HCT116 (cell line): ENCODE results near the gene SDC1. TPM values are rescaled to one million over a fixed set of nuclear protein-coding genes. Genes with fewer than 3 reads are reported as not detected.

ENCODE experiments used
- ATAC-seq: fragments of 200-7000 bp; cut with Tn5 transposase; 2 replicates; pipeline ENCODE4 v1.9.1; 2020; ENCODE audit warnings: mild to moderate bottlenecking, moderate library complexity
- BruUV-seq: library from RNA; stranded (reverse); fragments of 400-500 nt; replicated peaks from 2 replicates; lab custom pipeline; 2021; lab: Mats Ljungman, UMichigan
- CTCF ChIA-PET: fragments of 300-600 bp; sonication (Branson Sonifier 250); formaldehyde crosslinking; loops from one replicate; lab custom pipeline; 2021; ENCODE audit warnings: antibody characterized with exemption; lab: Charles Lee
- POLR2A ChIA-PET: fragments of 300-600, 350-600 bp; sonication (Branson Sonifier 250); formaldehyde crosslinking; loops from one replicate; lab custom pipeline; 2021; ENCODE audit warnings: antibody characterized with exemption; lab: Charles Lee
- RAD21 ChIA-PET, 2 experiments: fragments of 300-600 bp; sonication (Branson Sonifier 250); formaldehyde crosslinking; loops; one replicate each; lab custom pipeline; 2023; ENCODE audit warnings: low total read pairs in 2 of 2; ENCODE audit not compliant: uncharacterized antibody in 2 of 2, unreplicated experiment in 2 of 2, low non-redundant PET in 1 of 2; lab: Charles Lee
- DNase-seq: peaks from one replicate; pipeline ENCODE4 v3.0.0-alpha.2; 2010; ENCODE audit warnings: low read depth, low spot score
- H2AFZ ChIP-seq: fragments of 200-600 bp; shearing (Covaris generic), sonication (generic); 2 replicates; pipeline ENCODE4 v1.6.1; 2017; ENCODE audit warnings: low read depth, mixed run types, mixed read lengths, antibody characterized with exemption, low read length; ENCODE audit not compliant: poor library complexity, severe bottlenecking
- H3K27ac ChIP-seq: 2 replicates; pipeline ENCODE4 v1.5.1; 2012; ENCODE audit warnings: low read depth, low read length
- H3K27me3 ChIP-seq: fragments of 200-600 bp; sonication (generic); 2 replicates; pipeline ENCODE4 v1.6.1; 2016; ENCODE audit warnings: mixed run types, low read length, mixed read lengths; ENCODE audit not compliant: insufficient read depth
- H3K36me3 ChIP-seq, 2 experiments: fragments of 200-500 bp in 1 of 2; fragments of 200-600 bp in 1 of 2; sonication (Bioruptor generic) in 1 of 2; sonication (generic) in 1 of 2; 2 replicates each; pipeline versions ENCODE4 v1.5.1 to v1.6.1; 2014 to 2016; ENCODE audit warnings: low read length in 2 of 2, inconsistent platforms in 1 of 2, mixed read lengths in 1 of 2, mixed run types in 1 of 2; ENCODE audit not compliant: insufficient read depth in 2 of 2, control insufficient read depth in 1 of 2
- H3K4me1 ChIP-seq, 2 experiments: fragments of 200-600 bp in 1 of 2; sonication (generic) in 1 of 2; 2 replicates each; pipeline versions ENCODE4 v1.5.1 to v1.6.1; 2012 to 2017; ENCODE audit warnings: low read length in 2 of 2, inconsistent platforms in 1 of 2, mild to moderate bottlenecking in 1 of 2, mixed read lengths in 1 of 2, mixed run types in 1 of 2, moderate library complexity in 1 of 2; ENCODE audit not compliant: insufficient read depth in 2 of 2, control insufficient read depth in 1 of 2
- H3K4me2 ChIP-seq: fragments of 200-600 bp; sonication (generic); 2 replicates; pipeline ENCODE4 v1.6.1; 2017; ENCODE audit warnings: mixed run types, low read length, mixed read lengths
- H3K4me3 ChIP-seq, 2 experiments: fragments of 200-600 bp in 1 of 2; sonication (generic) in 1 of 2; replicated peaks in 1 of 2; 2 replicates each; pipeline ENCODE4 v1.5.1; 2011 to 2016; ENCODE audit warnings: low read length in 2 of 2, control low read depth in 1 of 2, low read depth in 1 of 2, mild to moderate bottlenecking in 1 of 2, mixed read lengths in 1 of 2, mixed run types in 1 of 2
- H3K79me2 ChIP-seq: fragments of 200-600 bp; sonication (generic); 2 replicates; pipeline ENCODE4 v1.6.1; 2017; ENCODE audit warnings: mild to moderate bottlenecking, mixed run types, low read length, moderate library complexity, mixed read lengths; ENCODE audit not compliant: insufficient read depth
- H3K9ac ChIP-seq: fragments of 200-600 bp; sonication (generic); 2 replicates; pipeline ENCODE4 v1.6.1; 2016; ENCODE audit warnings: low read length, mixed read lengths
- H3K9me2 ChIP-seq: fragments of 200-600 bp; sonication (generic), shearing (Covaris generic); 2 replicates; pipeline ENCODE4 v1.6.1; 2017; ENCODE audit warnings: mixed run types, mild to moderate bottlenecking, moderate library complexity; ENCODE audit not compliant: insufficient read depth
- H3K9me3 ChIP-seq, 2 experiments: fragments of 200-500 bp in 1 of 2; fragments of 200-600 bp in 1 of 2; sonication (Bioruptor generic) in 1 of 2; sonication (generic) in 1 of 2; 2 replicates each; pipeline ENCODE4 v1.6.1; 2014 to 2017; ENCODE audit warnings: low read length in 2 of 2, mixed read lengths in 2 of 2, inconsistent platforms in 1 of 2, low read depth in 1 of 2, mild to moderate bottlenecking in 1 of 2, mixed run types in 1 of 2, moderate library complexity in 1 of 2; ENCODE audit not compliant: control insufficient read depth in 1 of 2, insufficient read depth in 1 of 2
- H4K20me1 ChIP-seq: fragments of 200-600 bp; sonication (generic), shearing (Covaris generic); 2 replicates; pipeline ENCODE4 v1.6.1; 2017; ENCODE audit warnings: mixed run types, mild to moderate bottlenecking, moderate library complexity; ENCODE audit not compliant: insufficient read depth
- ATF3 ChIP-seq: IDR thresholded peaks from 2 replicates; pipeline ENCODE4 v1.6.1; 2012
- CBX3 ChIP-seq: IDR thresholded peaks from 2 replicates; pipeline ENCODE4 v1.6.1; 2012; ENCODE audit warnings: low read depth
- CEBPB ChIP-seq: IDR thresholded peaks from 2 replicates; pipeline ENCODE4 v1.6.1; 2012; ENCODE audit warnings: low read depth
- EGR1 ChIP-seq: IDR thresholded peaks from 2 replicates; pipeline ENCODE4 v1.6.1; 2012; ENCODE audit warnings: low read depth
- EZH2 ChIP-seq: fragments of 200-600 bp; sonication (generic); IDR thresholded peaks from 2 replicates; pipeline ENCODE4 v1.6.1; 2017; ENCODE audit warnings: antibody characterized with exemption, mixed run types
- EZH2phosphoT487 ChIP-seq: fragments of 200-600 bp; IDR thresholded peaks from 2 replicates; pipeline ENCODE4 v1.6.1; 2018; ENCODE audit warnings: antibody characterized with exemption, borderline replicate concordance
- JUND ChIP-seq: IDR thresholded peaks from 2 replicates; pipeline ENCODE4 v1.6.1; 2012
- MAX ChIP-seq: IDR thresholded peaks from 2 replicates; pipeline ENCODE4 v1.6.1; 2012
- POLR2AphosphoS5 ChIP-seq: IDR thresholded peaks from 2 replicates; pipeline ENCODE4 v1.6.1; 2011; ENCODE audit warnings: mild to moderate bottlenecking, low read depth, low read length, moderate library complexity
- RAD21 ChIP-seq: IDR thresholded peaks from 2 replicates; pipeline ENCODE4 v1.6.1; 2012; ENCODE audit warnings: low read depth, mild to moderate bottlenecking
- REST ChIP-seq: IDR thresholded peaks from 2 replicates; pipeline ENCODE4 v1.6.1; 2012; ENCODE audit warnings: low read depth
- SIN3A ChIP-seq: IDR thresholded peaks from 2 replicates; pipeline ENCODE4 v1.6.1; 2012; ENCODE audit warnings: low read depth
- SP1 ChIP-seq: IDR thresholded peaks from 2 replicates; pipeline ENCODE4 v1.6.1; 2012; ENCODE audit warnings: low read depth
- ZFX ChIP-seq: fragments of 450-650 bp; IDR thresholded peaks from 2 replicates; pipeline ENCODE4 v1.6.1; 2017
- intact Hi-C: fragments of 100-400 bp; cut with micrococcal nuclease; formaldehyde crosslinking; loops from 2 replicates; pipeline ENCODE4 v1.10.0; 2022
- total RNA-seq: library from RNA; stranded (reverse); gene quantifications from one replicate; pipeline ENCODE4 v1.2.1, GENCODE V29; 2021; ENCODE audit not compliant: unreplicated experiment

Gene SDC1
- total RNA-seq, 1 experiment from 2014 or later, result 32.0 TPM

- TF ChIP-seq MAX, result no peak
- no peak for TF ChIP-seq EZH2phosphoT487
- TF ChIP-seq JUND, result no peak
- TF ChIP-seq ATF3, result no peak
- TF ChIP-seq EZH2, result no peak
- TF ChIP-seq SP1, result no peak
Measured at GRCh38 chr2:20175267-20175666, 49.7 kb downstream of the SDC1 start (continued).

- CTCF ChIA-PET, result no interaction called here
- no TSS peak for BruUV-seq
- RAD21 ChIA-PET, result no interaction called here
- POLR2A ChIA-PET, result no interaction called here
- H3K4me3 ChIP-seq, result no peak overlapping the region
- no peaks in the 10 kb centered on the region for H3K79me2 ChIP-seq
- ATAC-seq, result no peak
- no peaks in the 10 kb centered on the region for H4K20me1 ChIP-seq
- no peak overlapping the region for H3K27ac ChIP-seq
- H3K4me2 ChIP-seq, result no peak overlapping the region
- H3K9me3 ChIP-seq, result no peaks in the 10 kb centered on the region
- H3K36me3 ChIP-seq, result no peaks in the 10 kb centered on the region
- no peak for TF ChIP-seq ZFX
- TF ChIP-seq, all 23 proteins: peak for 0
- Histone ChIP-seq H3K27me3 (no peaks in the 10 kb centered on the region), H3K9me2 (no peaks in the 10 kb centered on the region), H3K4me1 (no peaks in the 10 kb centered on the region), H2AFZ (no peak overlapping the region), H3K9ac (no peak overlapping the region)
- DNase-seq, result no peak
- intact Hi-C loops, result no loop called here
Measured at GRCh38 chr2:20174410-20174809, 50.5 kb downstream of the SDC1 start.

GRCh38 chr2:20173496-20174402 lies 51.2 kb downstream of the SDC1 start:
- Histone ChIP-seq H3K4me3 (no peak overlapping the region), H3K4me2 (no peak overlapping the region), H3K36me3 (no peaks in the 10 kb centered on the region), H3K27me3 (no peaks in the 10 kb centered on the region), H3K27ac (no peak overlapping the region), H3K9me2 (no peaks in the 10 kb centered on the region), H3K9me3 (no peaks in the 10 kb centered on the region), H3K79me2 (no peaks in the 10 kb centered on the region), H2AFZ (no peak overlapping the region), H3K4me1 (no peaks in the 10 kb centered on the region), H3K9ac (no peak overlapping the region), H4K20me1 (no peaks in the 10 kb centered on the region)
- intact Hi-C loops, result no loop called here
- ChIA-PET RAD21 (no interaction called here), CTCF (no interaction called here), POLR2A (no interaction called here)
- ATAC-seq, result no peak
- no TSS peak for BruUV-seq
- no peak for DNase-seq
- TF ChIP-seq REST (no peak), ATF3 (no peak), EZH2phosphoT487 (no peak), CBX3 (no peak), RAD21 (no peak), SP1 (no peak), SIN3A (no peak), POLR2AphosphoS5 (no peak), EGR1 (no peak), JUND (no peak), CEBPB (no peak), MAX (no peak), ZFX (no peak)
